ENCODE measurements around the gene ARHGAP31.

ARHGAP31 gene

DNA sequence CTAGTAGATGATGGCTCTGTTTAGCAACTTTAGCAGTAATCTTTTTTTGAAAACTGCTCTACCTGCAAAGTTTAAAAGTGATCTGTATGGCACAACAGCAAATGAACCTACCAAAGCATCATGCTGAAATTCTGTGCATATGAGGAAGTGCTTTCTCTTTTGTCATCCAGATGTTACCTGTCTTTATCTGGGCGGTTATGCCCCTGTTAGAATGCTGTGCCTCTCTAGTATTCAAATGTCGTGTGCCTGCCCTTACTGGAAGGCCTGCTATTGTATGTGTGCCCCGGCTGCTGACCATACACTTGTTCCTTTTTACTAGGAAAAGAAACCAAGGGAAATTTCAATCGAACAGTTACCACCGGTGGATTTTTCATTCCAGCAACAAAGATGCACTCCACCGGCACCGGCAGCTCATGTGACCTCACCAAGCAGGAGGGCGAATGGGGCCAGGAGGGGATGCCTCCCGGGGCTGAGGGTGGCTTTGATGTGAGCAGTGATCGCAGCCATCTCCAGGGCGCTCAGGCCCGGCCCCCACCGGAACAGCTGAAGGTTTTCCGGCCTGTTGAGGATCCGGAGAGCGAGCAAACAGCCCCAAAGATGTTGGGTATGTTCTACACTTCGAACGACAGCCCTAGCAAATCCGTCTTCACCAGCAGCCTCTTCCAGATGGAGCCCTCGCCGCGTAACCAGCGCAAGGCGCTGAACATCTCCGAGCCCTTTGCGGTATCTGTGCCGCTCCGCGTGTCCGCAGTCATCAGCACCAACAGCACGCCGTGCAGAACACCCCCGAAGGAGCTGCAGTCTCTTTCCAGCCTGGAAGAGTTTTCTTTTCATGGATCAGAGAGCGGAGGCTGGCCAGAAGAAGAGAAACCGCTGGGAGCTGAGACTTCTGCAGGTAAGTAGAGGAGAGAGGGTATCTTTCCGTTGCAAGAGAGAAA, 107.6 kb downstream of the ARHGAP31 start:
- Histone ChIP-seq H3K4ac (ENCODE audit: low read depth, low read length) (no peak overlapping the region), H3K9ac (ENCODE audit: low read length) (no peak overlapping the region), H3K4me2 (ENCODE audit: low read length) (no peak overlapping the region), H3K79me2 (ENCODE audit: control insufficient read depth, insufficient read depth, low read length) (no peaks in the 10 kb centered on the region), H4K5ac (ENCODE audit: low read length) (no peak overlapping the region), H3K56ac (ENCODE audit: low read length) (no peak overlapping the region), H3K79me1 (ENCODE audit: low read length) (no peaks in the 10 kb centered on the region), H3K27me3 (ENCODE audit: insufficient read depth, low read length, poor library complexity) (no peaks in the 10 kb centered on the region), H2BK15ac (replicated peaks; ENCODE audit: low read depth) (no peak overlapping the region), H3K18ac (ENCODE audit: low read length) (no peak overlapping the region), H2BK5ac (ENCODE audit: low read length) (no peak overlapping the region), H2AK5ac (ENCODE audit: low read length) (no peak overlapping the region), H3K4me1 (ENCODE audit: control insufficient read depth, low read depth, low read length) (no peaks in the 10 kb centered on the region), H3K27ac (ENCODE audit: low read depth, low read length) (no peak overlapping the region), H3K4me3 (ENCODE audit: low read length) (no peak overlapping the region), H3K36me3 (ENCODE audit: control insufficient read depth, insufficient read depth, low read length) (peaks cover 2% of the 10 kb centered on the region), H3K23ac (ENCODE audit: low read length) (no peak overlapping the region), H4K8ac (ENCODE audit: low read depth, low read length) (no peak overlapping the region), H2BK120ac (ENCODE audit: low read depth, low read length) (no peak overlapping the region)
- no CpG with 5 or more reads among the region's 36 CpGs for WGBS (ENCODE audit: extremely low coverage, insufficient coverage, low lambda C conversion rate)
- no peak for DNase-seq

DNA sequence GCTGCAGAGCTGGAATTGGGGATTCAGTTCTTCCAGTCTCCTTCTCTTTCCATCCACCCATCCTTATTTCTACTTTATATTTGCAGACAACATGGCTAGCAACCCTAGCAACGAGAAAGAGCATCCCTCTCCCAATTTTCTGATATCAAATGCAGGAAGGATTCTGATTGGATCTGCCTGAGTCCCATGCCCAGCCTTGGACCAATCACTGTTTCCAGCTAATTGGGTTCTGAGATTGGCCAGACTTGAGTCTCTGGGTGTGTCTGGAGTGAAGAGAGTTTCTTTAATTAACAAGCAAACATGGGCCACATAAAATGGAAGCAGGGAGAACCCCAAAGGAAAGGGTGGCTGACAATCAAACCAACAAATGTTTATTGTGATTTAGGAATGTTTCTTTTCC, 108.6 kb downstream of the ARHGAP31 start:
- no CpG with 5 or more reads among the region's 1 CpG for WGBS (ENCODE audit: extremely low coverage, insufficient coverage, low lambda C conversion rate)
- Histone ChIP-seq H4K8ac (ENCODE audit: low read depth, low read length) (no peak overlapping the region), H3K56ac (ENCODE audit: low read length) (no peak overlapping the region), H2BK5ac (ENCODE audit: low read length) (no peak overlapping the region), H2BK15ac (replicated peaks; ENCODE audit: low read depth) (no peak overlapping the region), H3K4me2 (ENCODE audit: low read length) (no peak overlapping the region), H3K23ac (ENCODE audit: low read length) (no peak overlapping the region), H3K79me2 (ENCODE audit: control insufficient read depth, insufficient read depth, low read length) (no peaks in the 10 kb centered on the region), H3K4me3 (ENCODE audit: low read length) (no peak overlapping the region), H3K18ac (ENCODE audit: low read length) (no peak overlapping the region), H3K27ac (ENCODE audit: low read depth, low read length) (no peak overlapping the region), H3K9ac (ENCODE audit: low read length) (no peak overlapping the region), H3K4ac (ENCODE audit: low read depth, low read length) (no peak overlapping the region), H3K27me3 (ENCODE audit: insufficient read depth, low read length, poor library complexity) (no peaks in the 10 kb centered on the region), H3K4me1 (ENCODE audit: control insufficient read depth, low read depth, low read length) (no peaks in the 10 kb centered on the region), H2AK5ac (ENCODE audit: low read length) (no peak overlapping the region), H2BK120ac (ENCODE audit: low read depth, low read length) (no peak overlapping the region), H3K79me1 (ENCODE audit: low read length) (no peaks in the 10 kb centered on the region), H4K5ac (ENCODE audit: low read length) (no peak overlapping the region), H3K36me3 (ENCODE audit: control insufficient read depth, insufficient read depth, low read length) (peaks cover 2% of the 10 kb centered on the region)
- no peak for DNase-seq

DNA sequence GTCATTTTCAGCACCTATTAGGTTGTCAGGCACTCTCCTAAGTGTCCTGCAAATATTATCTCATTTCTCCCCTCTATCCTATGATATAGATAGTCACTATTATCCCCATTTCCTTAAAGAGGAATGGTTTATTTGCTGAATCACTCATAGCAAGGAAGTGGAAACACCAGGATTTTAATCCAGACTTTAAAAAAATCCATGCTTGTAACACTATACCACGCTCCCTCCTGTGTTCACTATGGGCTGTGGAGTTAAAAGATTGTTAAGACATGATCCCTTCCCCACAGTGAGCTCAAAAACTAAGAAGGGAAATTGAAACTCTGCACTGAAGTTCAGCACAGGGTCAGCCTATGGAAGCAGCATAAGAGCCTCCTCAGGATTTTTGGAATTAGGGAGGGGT, 109.0 kb downstream of the ARHGAP31 start:
- Histone ChIP-seq H3K27me3 (ENCODE audit: insufficient read depth, low read length, poor library complexity) (no peaks in the 10 kb centered on the region), H3K36me3 (ENCODE audit: control insufficient read depth, insufficient read depth, low read length) (peaks cover 2% of the 10 kb centered on the region), H2BK120ac (ENCODE audit: low read depth, low read length) (no peak overlapping the region), H3K4me1 (ENCODE audit: control insufficient read depth, low read depth, low read length) (no peaks in the 10 kb centered on the region), H3K4me2 (ENCODE audit: low read length) (no peak overlapping the region), H3K23ac (ENCODE audit: low read length) (no peak overlapping the region), H3K9ac (ENCODE audit: low read length) (no peak overlapping the region), H3K79me2 (ENCODE audit: control insufficient read depth, insufficient read depth, low read length) (no peaks in the 10 kb centered on the region), H4K5ac (ENCODE audit: low read length) (no peak overlapping the region), H3K27ac (ENCODE audit: low read depth, low read length) (no peak overlapping the region), H2AK5ac (ENCODE audit: low read length) (no peak overlapping the region), H4K8ac (ENCODE audit: low read depth, low read length) (no peak overlapping the region), H2BK5ac (ENCODE audit: low read length) (no peak overlapping the region), H2BK15ac (replicated peaks; ENCODE audit: low read depth) (no peak overlapping the region), H3K56ac (ENCODE audit: low read length) (no peak overlapping the region), H3K79me1 (ENCODE audit: low read length) (no peaks in the 10 kb centered on the region), H3K4me3 (ENCODE audit: low read length) (no peak overlapping the region), H3K18ac (ENCODE audit: low read length) (no peak overlapping the region), H3K4ac (ENCODE audit: low read depth, low read length) (no peak overlapping the region)
- WGBS (ENCODE audit: extremely low coverage, insufficient coverage, low lambda C conversion rate) = no CpG with 5 or more reads among the region's 1 CpG
- no peak for DNase-seq

DNA sequence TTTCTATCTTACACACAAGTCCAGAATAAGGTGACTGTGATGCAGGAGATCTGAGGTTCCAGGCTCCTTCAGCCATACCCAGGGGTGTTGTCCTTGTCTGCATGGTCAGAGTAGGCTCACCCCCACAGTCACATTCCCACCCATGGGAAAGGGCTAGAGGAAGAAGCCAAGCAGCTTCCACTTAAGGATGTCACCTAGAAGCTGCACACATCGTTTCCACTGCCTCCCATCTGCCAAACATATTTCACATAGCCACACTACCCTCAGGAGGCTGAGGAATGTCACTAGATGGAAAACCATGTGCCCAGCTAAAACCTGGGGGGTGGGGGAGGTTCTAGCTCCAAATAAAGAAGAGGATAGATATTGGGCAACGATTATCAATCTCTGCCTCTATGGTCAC, 111.1 kb downstream of the ARHGAP31 start:
- Histone ChIP-seq H3K27ac (ENCODE audit: low read depth, low read length) (no peak overlapping the region), H3K23ac (ENCODE audit: low read length) (no peak overlapping the region), H3K27me3 (ENCODE audit: insufficient read depth, low read length, poor library complexity) (no peaks in the 10 kb centered on the region), H3K4me3 (ENCODE audit: low read length) (no peak overlapping the region), H3K9ac (ENCODE audit: low read length) (no peak overlapping the region), H3K56ac (ENCODE audit: low read length) (no peak overlapping the region), H4K8ac (ENCODE audit: low read depth, low read length) (no peak overlapping the region), H4K5ac (ENCODE audit: low read length) (no peak overlapping the region), H3K18ac (ENCODE audit: low read length) (no peak overlapping the region), H3K79me2 (ENCODE audit: control insufficient read depth, insufficient read depth, low read length) (no peaks in the 10 kb centered on the region), H3K79me1 (ENCODE audit: low read length) (no peaks in the 10 kb centered on the region), H2BK15ac (replicated peaks; ENCODE audit: low read depth) (no peak overlapping the region), H2BK120ac (ENCODE audit: low read depth, low read length) (no peak overlapping the region), H3K4me2 (ENCODE audit: low read length) (no peak overlapping the region), H3K4me1 (ENCODE audit: control insufficient read depth, low read depth, low read length) (no peaks in the 10 kb centered on the region), H3K36me3 (ENCODE audit: control insufficient read depth, insufficient read depth, low read length) (no peaks in the 10 kb centered on the region), H2BK5ac (ENCODE audit: low read length) (no peak overlapping the region), H2AK5ac (ENCODE audit: low read length) (no peak overlapping the region), H3K4ac (ENCODE audit: low read depth, low read length) (no peak overlapping the region)
- no peak for DNase-seq
- WGBS (ENCODE audit: extremely low coverage, insufficient coverage, low lambda C conversion rate) = no CpG with 5 or more reads among the region's 2 CpGs

DNA sequence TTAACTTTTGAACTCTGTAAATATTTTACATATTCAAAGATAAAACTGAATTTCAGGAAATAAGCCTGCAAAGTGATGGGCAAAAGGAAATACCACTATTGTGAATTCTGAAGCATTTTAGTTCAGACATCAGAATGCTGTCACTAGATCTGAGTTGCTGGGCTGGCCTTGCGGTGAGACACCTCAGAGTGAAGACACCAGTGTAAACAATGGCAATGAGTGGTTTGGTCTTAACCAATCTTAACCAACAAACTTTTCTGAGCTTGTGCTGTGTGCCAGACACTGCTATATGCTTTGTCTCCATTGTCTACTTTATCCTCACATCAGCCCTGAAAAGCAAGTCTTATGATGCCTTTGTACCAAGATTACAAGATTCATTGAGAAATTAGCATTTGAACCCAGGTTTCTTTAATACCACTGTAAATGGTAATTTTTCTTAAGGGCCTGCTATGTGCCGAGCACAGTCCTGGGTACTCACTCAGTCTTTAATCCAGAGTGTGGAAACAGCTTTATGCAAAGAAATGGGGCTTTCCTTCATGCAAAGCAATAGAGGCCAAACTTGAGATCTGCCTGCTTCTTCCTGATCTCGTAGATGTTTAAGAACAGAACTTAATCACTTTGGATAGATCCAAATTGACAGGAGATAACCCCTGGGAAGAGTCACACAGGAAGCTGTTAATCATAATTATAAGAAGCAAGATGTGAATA, 114.2 kb downstream of the ARHGAP31 start:
- Histone ChIP-seq H3K4me1 (ENCODE audit: control insufficient read depth, low read depth, low read length) (no peaks in the 10 kb centered on the region), H3K79me1 (ENCODE audit: low read length) (no peaks in the 10 kb centered on the region), H3K79me2 (ENCODE audit: control insufficient read depth, insufficient read depth, low read length) (no peaks in the 10 kb centered on the region), H3K27me3 (ENCODE audit: insufficient read depth, low read length, poor library complexity) (no peaks in the 10 kb centered on the region), H3K4me3 (ENCODE audit: low read length) (no peak overlapping the region), H2BK15ac (replicated peaks; ENCODE audit: low read depth) (no peak overlapping the region), H3K4me2 (ENCODE audit: low read length) (no peak overlapping the region), H3K36me3 (ENCODE audit: control insufficient read depth, insufficient read depth, low read length) (peaks cover 1% of the 10 kb centered on the region), H3K18ac (ENCODE audit: low read length) (no peak overlapping the region), H3K27ac (ENCODE audit: low read depth, low read length) (no peak overlapping the region), H2AK5ac (ENCODE audit: low read length) (no peak overlapping the region), H4K8ac (ENCODE audit: low read depth, low read length) (no peak overlapping the region), H3K56ac (ENCODE audit: low read length) (no peak overlapping the region), H3K4ac (ENCODE audit: low read depth, low read length) (no peak overlapping the region), H2BK5ac (ENCODE audit: low read length) (no peak overlapping the region), H3K9ac (ENCODE audit: low read length) (no peak overlapping the region), H3K23ac (ENCODE audit: low read length) (no peak overlapping the region), H4K5ac (ENCODE audit: low read length) (no peak overlapping the region), H2BK120ac (ENCODE audit: low read depth, low read length) (no peak overlapping the region)
- no peak for DNase-seq
- no CpG with 5 or more reads among the region's 3 CpGs for WGBS (ENCODE audit: extremely low coverage, insufficient coverage, low lambda C conversion rate)

Measured in mesendoderm (in vitro differentiated cells).